Activated T-cell treated with anti-CD3 and anti-CD28 coated beads, Interleukin-2, amount 50 U/mL, for 72 hours (primary cell): Measurements from ENCODE around the gene ZFP42. TPM values are rescaled to one million over a fixed set of nuclear protein-coding genes. Genes with fewer than 3 reads are reported as not detected.

Experiments
- ATAC-seq, 2 donors: fragments of 150-1000 bp; cut with Tn5 transposase; replicated peaks in 1 of 2; 2 replicates each; pipeline ENCODE4 v1.10.0; 2021; ENCODE audit warnings: moderate library complexity in 2 of 2, mild to moderate bottlenecking in 1 of 2
- DNase-seq, 2 donors: peaks; one replicate each; pipeline ENCODE4 v3.0.0; 2021 to 2022; ENCODE audit warnings: mixed read lengths in 1 of 2
- H3K27ac Mint-ChIP-seq: one replicate; pipeline ENCODE4 v1.8.0; 2022; ENCODE audit warnings: mild to moderate bottlenecking, moderate library complexity, mixed read lengths
- H3K27me3 Mint-ChIP-seq: one replicate; pipeline ENCODE4 v1.8.0; 2022; ENCODE audit warnings: low read depth, mixed read lengths
- H3K36me3 Mint-ChIP-seq, 2 donors: one replicate each; pipeline ENCODE4 v1.8.0; 2022; ENCODE audit warnings: mixed read lengths in 2 of 2, mild to moderate bottlenecking in 1 of 2; ENCODE audit not compliant: insufficient read depth in 2 of 2
- H3K4me1 Mint-ChIP-seq: one replicate; pipeline ENCODE4 v1.8.0; 2022; ENCODE audit warnings: low read depth, mixed read lengths
- H3K4me3 Mint-ChIP-seq, 2 donors: one replicate each; pipeline ENCODE4 v1.8.0; 2022; ENCODE audit warnings: mild to moderate bottlenecking in 2 of 2, mixed read lengths in 2 of 2, moderate library complexity in 2 of 2
- H3K9me3 Mint-ChIP-seq, 2 donors: one replicate each; pipeline ENCODE4 v1.8.0; 2022; ENCODE audit warnings: mixed read lengths in 2 of 2
- total RNA-seq, 2 donors: library from RNA; stranded (reverse); gene quantifications; one replicate each; pipeline ENCODE4 v1.2.3, GENCODE V29; 2022

The ZFP42 gene
- total RNA-seq, 2 donors from 2014 or later: not detected

DNA sequence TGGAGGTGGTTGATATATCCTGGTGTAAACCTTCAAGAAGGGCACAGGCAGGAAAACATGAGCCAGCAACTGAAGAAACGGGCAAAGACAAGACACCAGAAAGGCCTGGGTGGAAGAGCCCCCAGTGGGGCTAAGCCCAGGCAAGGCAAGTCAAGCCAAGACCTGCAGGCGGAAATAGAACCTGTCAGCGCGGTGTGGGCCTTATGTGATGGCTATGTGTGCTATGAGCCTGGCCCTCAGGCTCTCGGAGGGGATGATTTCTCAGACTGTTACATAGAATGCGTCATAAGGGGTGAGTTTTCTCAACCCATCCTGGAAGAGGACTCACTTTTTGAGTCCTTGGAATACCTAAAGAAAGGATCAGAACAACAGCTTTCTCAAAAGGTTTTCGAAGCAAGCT, 7.2 kb downstream of the ZFP42 start:
- Mint-ChIP-seq H3K9me3 (peaks cover 1 to 3% of the 10 kb centered on the region in 2 donors), H3K27ac (no peak overlapping the region), H3K36me3 (no peaks in the 10 kb centered on the region), H3K27me3 (no peaks in the 10 kb centered on the region), H3K4me3 (no peak overlapping the region), H3K4me1 (no peaks in the 10 kb centered on the region)
- no peak for ATAC-seq
- no peak for DNase-seq

DNA sequence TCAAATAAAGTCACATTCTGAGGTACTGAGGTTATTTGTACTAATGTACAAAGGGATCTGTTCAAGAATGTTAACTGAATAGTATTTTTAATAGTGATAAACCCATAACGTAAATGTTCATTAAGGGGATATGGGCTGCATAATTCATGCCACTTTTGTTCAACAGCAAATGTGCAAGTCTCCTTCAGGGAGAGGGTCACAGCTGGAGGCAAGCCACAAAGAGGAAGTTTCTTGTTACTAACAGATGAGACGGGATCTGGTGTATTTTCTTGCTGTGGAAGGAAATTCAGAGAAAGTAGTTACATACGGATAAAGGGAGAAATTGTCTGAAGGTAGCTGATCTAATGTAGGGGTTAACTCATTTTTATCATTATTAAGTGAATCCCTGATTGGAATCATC, 10.0 kb downstream of the ZFP42 start:
- no peak for ATAC-seq
- Mint-ChIP-seq H3K27me3 (no peaks in the 10 kb centered on the region), H3K36me3 (no peaks in the 10 kb centered on the region), H3K27ac (no peak overlapping the region), H3K9me3 (peaks cover 5 to 9% of the 10 kb centered on the region in 2 donors), H3K4me3 (no peak overlapping the region), H3K4me1 (no peaks in the 10 kb centered on the region)
- DNase-seq: no peak

- Mint-ChIP-seq H3K4me3 (no peak overlapping the region), H3K36me3 (no peaks in the 10 kb centered on the region), H3K27ac (no peak overlapping the region), H3K9me3 (peaks cover 5 to 9% of the 10 kb centered on the region in 2 donors), H3K27me3 (no peaks in the 10 kb centered on the region), H3K4me1 (no peaks in the 10 kb centered on the region)
- DNase-seq (no peak), ATAC-seq (no peak)
These were observed 10.8 kb downstream of the ZFP42 start for GRCh38 chr4:188006285-188006848.

GRCh38 chr4:188008377-188008776, 12.8 kb downstream of the ZFP42 start:
- ATAC-seq (no peak), DNase-seq (no peak)
- Mint-ChIP-seq H3K9me3 (peaks cover 4 to 7% of the 10 kb centered on the region in 2 donors), H3K36me3 (no peaks in the 10 kb centered on the region), H3K27ac (no peak overlapping the region), H3K27me3 (no peaks in the 10 kb centered on the region), H3K4me1 (no peaks in the 10 kb centered on the region), H3K4me3 (no peak overlapping the region)

GRCh38 chr4:188012426-188012945, 16.9 kb downstream of the ZFP42 start:
- Mint-ChIP-seq H3K27me3 (peaks cover 5% of the 10 kb centered on the region), H3K4me3 (no peak overlapping the region), H3K9me3 (peaks cover 8 to 12% of the 10 kb centered on the region in 2 donors), H3K36me3 (peaks cover 0 to 1% of the 10 kb centered on the region in 2 donors), H3K27ac (no peak overlapping the region), H3K4me1 (no peaks in the 10 kb centered on the region)
- ATAC-seq (no peak), DNase-seq (no peak)

- Mint-ChIP-seq H3K27me3 (peaks cover 5% of the 10 kb centered on the region), H3K4me3 (no peak overlapping the region), H3K36me3 (peaks cover 0 to 1% of the 10 kb centered on the region in 2 donors), H3K27ac (no peak overlapping the region), H3K4me1 (no peaks in the 10 kb centered on the region), H3K9me3 (peaks cover 1 to 8% of the 10 kb centered on the region in 2 donors)
- DNase-seq: no peak
- no peak for ATAC-seq
These were observed 19.7 kb downstream of the ZFP42 start for GRCh38 chr4:188015025-188015940.

- Mint-ChIP-seq H3K27ac (no peak overlapping the region), H3K4me3 (no peak overlapping the region), H3K36me3 (peaks cover 0 to 1% of the 10 kb centered on the region in 2 donors), H3K9me3 (peaks cover 4 to 8% of the 10 kb centered on the region in 2 donors), H3K27me3 (peaks cover 5% of the 10 kb centered on the region), H3K4me1 (no peaks in the 10 kb centered on the region)
- DNase-seq (no peak), ATAC-seq (no peak)
These were observed 21.2 kb downstream of the ZFP42 start for GRCh38 chr4:188016754-188017153.

DNA sequence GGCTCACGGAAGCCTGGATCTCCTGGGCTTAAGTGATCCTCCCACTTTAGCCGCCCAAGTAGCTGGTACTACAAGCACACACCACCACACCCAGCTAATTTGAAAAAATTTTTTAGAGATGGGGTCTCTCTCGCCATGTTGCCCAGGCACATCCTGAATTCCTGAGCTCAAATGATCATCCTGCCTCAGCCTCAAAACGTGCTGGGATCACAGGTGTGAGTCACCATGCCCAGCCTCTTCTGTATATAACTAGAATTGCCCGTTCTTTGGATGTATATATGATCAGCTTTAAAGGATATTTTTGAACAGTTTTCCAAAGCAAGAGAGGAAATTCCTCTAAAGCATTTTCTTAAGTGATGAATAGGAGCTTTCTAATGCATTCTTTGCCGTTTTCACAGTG, 22.7 kb downstream of the ZFP42 start:
- H3K9me3 Mint-ChIP-seq: peaks cover 5 to 10% of the 10 kb centered on the region in 2 donors
- no peak overlapping the region for H3K4me3 Mint-ChIP-seq
- H3K27me3 Mint-ChIP-seq: peaks cover 5% of the 10 kb centered on the region
- H3K4me1 Mint-ChIP-seq: no peaks in the 10 kb centered on the region
- H3K36me3 Mint-ChIP-seq: peaks cover 2 to 5% of the 10 kb centered on the region in 2 donors
- no peak for ATAC-seq
- DNase-seq: no peak
- no peak overlapping the region for H3K27ac Mint-ChIP-seq

- peaks cover 4% of the 10 kb centered on the region for H3K27me3 Mint-ChIP-seq
- H3K4me3 Mint-ChIP-seq: no peak overlapping the region
- H3K27ac Mint-ChIP-seq: no peak overlapping the region
- DNase-seq (no peak), ATAC-seq (no peak)
- H3K36me3 Mint-ChIP-seq: peaks cover 2 to 5% of the 10 kb centered on the region in 2 donors
- H3K4me1 Mint-ChIP-seq: no peaks in the 10 kb centered on the region
- peaks cover 3 to 4% of the 10 kb centered on the region in 2 donors for H3K9me3 Mint-ChIP-seq
These were observed 26.1 kb downstream of the ZFP42 start for GRCh38 chr4:188021548-188022249.

- Mint-ChIP-seq H3K4me3 (no peak overlapping the region), H3K27me3 (no peaks in the 10 kb centered on the region), H3K27ac (no peak overlapping the region), H3K9me3 (peaks cover 5 to 7% of the 10 kb centered on the region in 2 donors), H3K36me3 (peaks cover 2 to 3% of the 10 kb centered on the region in 2 donors), H3K4me1 (no peaks in the 10 kb centered on the region)
- no peak for DNase-seq
- no peak for ATAC-seq
These were observed 28.1 kb downstream of the ZFP42 start for GRCh38 chr4:188023682-188024081.

DNA sequence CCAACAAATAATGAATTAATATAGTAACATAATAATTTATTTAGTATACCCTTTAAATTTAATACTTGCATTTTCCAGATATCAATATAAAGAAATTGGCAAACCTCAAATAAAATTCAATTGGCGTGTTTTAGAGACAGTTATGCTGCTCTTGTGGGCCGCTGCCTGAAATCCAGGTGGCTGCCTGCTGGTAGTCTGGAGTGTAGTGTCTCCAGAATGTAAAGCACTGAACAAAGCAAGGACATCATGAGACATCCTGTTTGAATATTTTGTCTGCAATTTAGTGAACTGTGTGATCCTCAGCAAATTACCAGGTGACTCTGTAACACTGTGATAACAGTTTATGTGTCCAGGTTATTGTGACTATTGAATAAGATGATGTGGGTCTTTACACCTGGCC, 29.9 kb downstream of the ZFP42 start:
- peaks cover 2 to 3% of the 10 kb centered on the region in 2 donors for H3K36me3 Mint-ChIP-seq
- ATAC-seq (no peak), DNase-seq (no peak)
- H3K4me3 Mint-ChIP-seq: no peak overlapping the region
- peaks cover 9 to 13% of the 10 kb centered on the region in 2 donors for H3K9me3 Mint-ChIP-seq
- no peaks in the 10 kb centered on the region for H3K4me1 Mint-ChIP-seq
- no peaks in the 10 kb centered on the region for H3K27me3 Mint-ChIP-seq
- H3K27ac Mint-ChIP-seq: no peak overlapping the region

- DNase-seq (no peak), ATAC-seq (no peak)
- H3K36me3 Mint-ChIP-seq: peaks cover 0 to 8% of the 10 kb centered on the region in 2 donors
- no peaks in the 10 kb centered on the region for H3K27me3 Mint-ChIP-seq
- no peaks in the 10 kb centered on the region for H3K4me1 Mint-ChIP-seq
- no peak overlapping the region for H3K4me3 Mint-ChIP-seq
- H3K9me3 Mint-ChIP-seq: peaks cover 10 to 12% of the 10 kb centered on the region in 2 donors
- H3K27ac Mint-ChIP-seq: no peak overlapping the region
These were observed 33.5 kb downstream of the ZFP42 start for GRCh38 chr4:188029114-188029513.

DNA sequence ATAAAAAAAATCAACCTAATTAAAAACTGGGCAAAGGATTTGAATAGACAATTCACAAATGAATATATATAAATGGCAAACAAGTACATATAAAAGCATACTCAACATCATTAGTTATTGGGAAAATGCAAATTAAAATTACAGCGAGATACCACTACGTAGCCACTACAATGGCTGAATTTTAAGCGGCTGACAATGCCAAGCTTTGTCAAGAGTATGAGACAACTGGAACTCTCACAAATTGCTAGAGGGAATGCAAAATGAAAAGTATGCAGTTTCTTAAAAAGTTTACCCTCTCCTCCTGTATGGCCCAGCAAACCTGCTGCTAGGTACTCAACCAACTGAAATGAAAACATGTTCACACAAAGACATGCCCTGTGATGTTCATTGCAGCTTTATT, 34.8 kb downstream of the ZFP42 start:
- peaks cover 10 to 12% of the 10 kb centered on the region in 2 donors for H3K9me3 Mint-ChIP-seq
- no peak overlapping the region for H3K4me3 Mint-ChIP-seq
- no peak overlapping the region for H3K27ac Mint-ChIP-seq
- H3K36me3 Mint-ChIP-seq: peaks cover 0 to 8% of the 10 kb centered on the region in 2 donors
- DNase-seq (no peak), ATAC-seq (no peak)
- H3K27me3 Mint-ChIP-seq: no peaks in the 10 kb centered on the region
- H3K4me1 Mint-ChIP-seq: no peaks in the 10 kb centered on the region
